ENCODE measurements around the gene LRG1.

Gene LRG1

DNA sequence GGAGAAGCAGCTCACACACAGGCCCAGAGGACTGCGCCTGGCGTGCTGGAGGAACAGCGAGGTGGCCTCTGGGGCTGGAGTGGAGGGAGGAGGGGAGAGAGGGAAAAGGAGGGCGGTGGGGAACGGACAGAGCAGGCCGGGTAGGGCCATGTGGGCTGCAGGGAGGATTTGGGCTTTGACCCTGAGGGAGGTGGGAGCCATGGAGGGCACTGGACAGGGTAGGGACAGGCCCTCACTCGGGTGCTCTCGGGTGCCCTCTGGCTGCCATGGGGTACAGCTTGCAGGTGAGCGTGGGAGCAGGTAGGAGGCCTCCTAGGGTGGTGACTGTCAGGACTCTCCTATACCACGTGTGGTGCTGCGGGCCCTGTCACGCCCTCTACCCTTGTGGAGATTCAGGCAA is 44.4 kb downstream of the LRG1 start:
- ATAC-seq: no peak
- TF ChIP-seq ZNF70 (CRISPR knock-in tag; IDR thresholded peaks at IDR 0.05) (no peak), ESRRG (CRISPR knock-in tag; IDR thresholded peaks at IDR 0.05) (no peak), ARNTL (CRISPR knock-in tag; IDR thresholded peaks at IDR 0.05; ENCODE audit: borderline replicate concordance, low read depth) (no peak), ZNF8 (CRISPR knock-in tag; IDR thresholded peaks at IDR 0.05) (no peak), SNAI2 (CRISPR knock-in tag; IDR thresholded peaks at IDR 0.05) (no peak), TOX (CRISPR knock-in tag; IDR thresholded peaks at IDR 0.05; ENCODE audit: borderline replicate concordance) (no peak), BACH2 (CRISPR knock-in tag; IDR thresholded peaks at IDR 0.05; ENCODE audit: borderline replicate concordance) (no peak)

DNA sequence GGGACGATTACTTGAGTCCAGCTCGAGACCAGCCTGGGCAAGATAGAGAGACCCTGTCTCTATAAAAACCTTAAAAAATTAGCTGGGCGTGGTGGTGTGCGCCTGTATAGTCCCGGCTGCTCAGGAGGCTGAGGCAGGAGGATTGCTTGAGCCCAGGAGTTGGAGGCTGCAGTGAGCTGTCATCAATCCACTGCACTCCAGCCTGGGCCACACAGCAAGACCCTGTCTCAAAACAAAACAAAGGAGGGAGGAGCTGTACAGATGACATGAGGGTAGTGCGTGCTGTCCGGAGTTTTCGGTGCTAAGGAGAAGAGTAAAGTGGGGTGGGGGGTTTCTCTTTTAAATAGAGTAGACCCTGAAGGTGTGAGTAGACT is 45.2 kb downstream of the LRG1 start:
- TF ChIP-seq RARB (CRISPR knock-in tag; IDR thresholded peaks at IDR 0.05) (no peak), ISL1 (CRISPR knock-in tag; IDR thresholded peaks at IDR 0.05) (no peak), ZFP30 (CRISPR knock-in tag; IDR thresholded peaks at IDR 0.05) (no peak)
- TF ChIP-seq, protein P1, sequence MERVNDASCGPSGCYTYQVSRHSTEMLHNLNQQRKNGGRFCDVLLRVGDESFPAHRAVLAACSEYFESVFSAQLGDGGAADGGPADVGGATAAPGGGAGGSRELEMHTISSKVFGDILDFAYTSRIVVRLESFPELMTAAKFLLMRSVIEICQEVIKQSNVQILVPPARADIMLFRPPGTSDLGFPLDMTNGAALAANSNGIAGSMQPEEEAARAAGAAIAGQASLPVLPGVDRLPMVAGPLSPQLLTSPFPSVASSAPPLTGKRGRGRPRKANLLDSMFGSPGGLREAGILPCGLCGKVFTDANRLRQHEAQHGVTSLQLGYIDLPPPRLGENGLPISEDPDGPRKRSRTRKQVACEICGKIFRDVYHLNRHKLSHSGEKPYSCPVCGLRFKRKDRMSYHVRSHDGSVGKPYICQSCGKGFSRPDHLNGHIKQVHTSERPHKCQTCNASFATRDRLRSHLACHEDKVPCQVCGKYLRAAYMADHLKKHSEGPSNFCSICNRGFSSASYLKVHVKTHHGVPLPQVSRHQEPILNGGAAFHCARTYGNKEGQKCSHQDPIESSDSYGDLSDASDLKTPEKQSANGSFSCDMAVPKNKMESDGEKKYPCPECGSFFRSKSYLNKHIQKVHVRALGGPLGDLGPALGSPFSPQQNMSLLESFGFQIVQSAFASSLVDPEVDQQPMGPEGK (CRISPR knock-in tag; IDR thresholded peaks at IDR 0.05; ENCODE audit: borderline replicate concordance): no peak
- TF ChIP-seq, protein P2, sequence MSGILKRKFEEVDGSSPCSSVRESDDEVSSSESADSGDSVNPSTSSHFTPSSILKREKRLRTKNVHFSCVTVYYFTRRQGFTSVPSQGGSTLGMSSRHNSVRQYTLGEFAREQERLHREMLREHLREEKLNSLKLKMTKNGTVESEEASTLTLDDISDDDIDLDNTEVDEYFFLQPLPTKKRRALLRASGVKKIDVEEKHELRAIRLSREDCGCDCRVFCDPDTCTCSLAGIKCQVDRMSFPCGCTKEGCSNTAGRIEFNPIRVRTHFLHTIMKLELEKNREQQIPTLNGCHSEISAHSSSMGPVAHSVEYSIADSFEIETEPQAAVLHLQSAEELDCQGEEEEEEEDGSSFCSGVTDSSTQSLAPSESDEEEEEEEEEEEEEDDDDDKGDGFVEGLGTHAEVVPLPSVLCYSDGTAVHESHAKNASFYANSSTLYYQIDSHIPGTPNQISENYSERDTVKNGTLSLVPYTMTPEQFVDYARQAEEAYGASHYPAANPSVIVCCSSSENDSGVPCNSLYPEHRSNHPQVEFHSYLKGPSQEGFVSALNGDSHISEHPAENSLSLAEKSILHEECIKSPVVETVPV (CRISPR knock-in tag; IDR thresholded peaks at IDR 0.05): no peak
- ATAC-seq: no peak

GRCh38 chr19:4493929-4494690 is 45.7 kb downstream of the LRG1 start:
- no peak for TF ChIP-seq ARNTL (CRISPR knock-in tag; IDR thresholded peaks at IDR 0.05; ENCODE audit: borderline replicate concordance, low read depth)
- no peak for TF ChIP-seq CSDC2 (CRISPR knock-in tag; IDR thresholded peaks at IDR 0.05)
- TF ChIP-seq ZNF565 (CRISPR knock-in tag; conservative IDR thresholded peaks at IDR 0.05; ENCODE audit: low read depth): no peak
- TF ChIP-seq TCF4 (CRISPR knock-in tag; IDR thresholded peaks at IDR 0.05; ENCODE audit: borderline replicate concordance): no peak
- TF ChIP-seq ESRRG (CRISPR knock-in tag; IDR thresholded peaks at IDR 0.05): no peak
- no peak for TF ChIP-seq ISL1 (CRISPR knock-in tag; IDR thresholded peaks at IDR 0.05)
- no peak for TF ChIP-seq ZNF70 (CRISPR knock-in tag; IDR thresholded peaks at IDR 0.05)
- no peak for TF ChIP-seq BACH2 (CRISPR knock-in tag; IDR thresholded peaks at IDR 0.05; ENCODE audit: borderline replicate concordance)
- no peak for TF ChIP-seq SNAI2 (CRISPR knock-in tag; IDR thresholded peaks at IDR 0.05)
- TF ChIP-seq RARB (CRISPR knock-in tag; IDR thresholded peaks at IDR 0.05): no peak
- no peak for TF ChIP-seq TSHZ2 (CRISPR knock-in tag; IDR thresholded peaks at IDR 0.05)
- no peak for TF ChIP-seq ZFP30 (CRISPR knock-in tag; IDR thresholded peaks at IDR 0.05)
- TF ChIP-seq OSR1 (CRISPR knock-in tag; IDR thresholded peaks at IDR 0.05): no peak
- TF ChIP-seq ZNF8 (CRISPR knock-in tag; IDR thresholded peaks at IDR 0.05): no peak
- no peak for TF ChIP-seq PPARA (CRISPR knock-in tag; IDR thresholded peaks at IDR 0.05; ENCODE audit: borderline replicate concordance)
- TF ChIP-seq, protein P2 (CRISPR knock-in tag; IDR thresholded peaks at IDR 0.05): no peak
- TF ChIP-seq CREB5 (CRISPR knock-in tag; IDR thresholded peaks at IDR 0.05; ENCODE audit: low read depth): no peak
- TF ChIP-seq, protein P3, sequence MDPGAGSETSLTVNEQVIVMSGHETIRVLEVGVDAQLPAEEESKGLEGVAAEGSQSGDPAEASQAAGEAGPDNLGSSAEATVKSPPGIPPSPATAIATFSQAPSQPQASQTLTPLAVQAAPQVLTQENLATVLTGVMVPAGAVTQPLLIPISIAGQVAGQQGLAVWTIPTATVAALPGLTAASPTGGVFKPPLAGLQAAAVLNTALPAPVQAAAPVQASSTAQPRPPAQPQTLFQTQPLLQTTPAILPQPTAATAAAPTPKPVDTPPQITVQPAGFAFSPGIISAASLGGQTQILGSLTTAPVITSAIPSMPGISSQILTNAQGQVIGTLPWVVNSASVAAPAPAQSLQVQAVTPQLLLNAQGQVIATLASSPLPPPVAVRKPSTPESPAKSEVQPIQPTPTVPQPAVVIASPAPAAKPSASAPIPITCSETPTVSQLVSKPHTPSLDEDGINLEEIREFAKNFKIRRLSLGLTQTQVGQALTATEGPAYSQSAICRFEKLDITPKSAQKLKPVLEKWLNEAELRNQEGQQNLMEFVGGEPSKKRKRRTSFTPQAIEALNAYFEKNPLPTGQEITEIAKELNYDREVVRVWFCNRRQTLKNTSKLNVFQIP (CRISPR knock-in tag; IDR thresholded peaks at IDR 0.05; ENCODE audit: borderline replicate concordance, low read depth): no peak
- ATAC-seq: no peak
